H1 (cell line): ENCODE results near the gene TMEM203. TPM values are rescaled to one million over a fixed set of nuclear protein-coding genes. Genes with fewer than 3 reads are reported as not detected.

Experiments used
- CTCF ChIA-PET: fragments of 300-600 bp; sonication (Branson Sonifier 250); formaldehyde crosslinking; loops from one replicate; lab custom pipeline; 2021; ENCODE audit not compliant: partially characterized antibody; lab: Charles Lee
- POLR2A ChIA-PET: fragments of 300-600 bp; sonication (Branson Sonifier 250); formaldehyde crosslinking; loops from one replicate; lab custom pipeline; 2021; ENCODE audit warnings: inconsistent platforms; ENCODE audit not compliant: partially characterized antibody; lab: Charles Lee
- DNase-seq, 2 experiments: peaks; one replicate each; pipeline versions ENCODE4 v3.0.0 to v3.0.0-alpha.2; 2010 to 2022; ENCODE audit warnings: low spot score in 2 of 2, low read depth in 1 of 2, mixed read lengths in 1 of 2
- FAIRE-seq: peaks from 2 replicates; lab custom pipeline; 2011; peaks lifted over from hg19 to GRCh38; lab: Jason Lieb, UNC
- H2AFZ ChIP-seq: 2 replicates; pipeline ENCODE4 v1.8.1; 2012; ENCODE audit warnings: low read length, inconsistent platforms
- H2AK5ac ChIP-seq: 2 replicates; pipeline ENCODE4 v1.6.1; 2013; ENCODE audit warnings: low read depth, low read length
- H2BK120ac ChIP-seq: replicated peaks from 2 replicates; pipeline ENCODE3; 2013; ENCODE audit warnings: low read depth, low read length, inconsistent platforms
- H2BK12ac ChIP-seq: 2 replicates; pipeline ENCODE4 v1.6.1; 2013; ENCODE audit warnings: low read depth, low read length
- H2BK15ac ChIP-seq: 2 replicates; pipeline ENCODE4 v1.6.1; 2013; ENCODE audit warnings: low read length
- H2BK20ac ChIP-seq: 2 replicates; pipeline ENCODE4 v1.6.1; 2013; ENCODE audit warnings: low read length
- H2BK5ac ChIP-seq: 2 replicates; pipeline ENCODE4 v1.6.1; 2013; ENCODE audit warnings: low read depth, low read length
- H3K14ac ChIP-seq: 2 replicates; pipeline ENCODE4 v1.6.1; 2013; ENCODE audit warnings: inconsistent platforms; ENCODE audit not compliant: insufficient read length
- H3K18ac ChIP-seq: 2 replicates; pipeline ENCODE4 v1.6.1; 2013; ENCODE audit warnings: low read length; ENCODE audit errors: extremely low read depth
- H3K23ac ChIP-seq: 2 replicates; pipeline ENCODE4 v1.6.1; 2013; ENCODE audit warnings: inconsistent platforms; ENCODE audit not compliant: insufficient read length
- H3K23me2 ChIP-seq: 2 replicates; pipeline ENCODE4 v1.6.1; 2013; ENCODE audit warnings: low read depth, low read length
- H3K27ac ChIP-seq: 2 replicates; pipeline ENCODE4 v1.6.1; 2011; ENCODE audit warnings: low read depth, low read length, inconsistent platforms
- H3K27me3 ChIP-seq, 4 experiments: replicated peaks in 1 of 4; 1 replicate in 1 of 4; 2 replicates in 3 of 4; pipeline versions ENCODE4 v1.6.1 to v1.8.1; 2011 to 2013; ENCODE audit warnings: low read length in 3 of 4, mild to moderate bottlenecking in 3 of 4, inconsistent platforms in 2 of 4, mixed read lengths in 2 of 4, moderate library complexity in 1 of 4; ENCODE audit not compliant: control insufficient read depth in 3 of 4, insufficient read depth in 3 of 4; ENCODE audit errors: extremely low read depth in 1 of 4
- H3K36me3 ChIP-seq, 4 experiments: 2 replicates each; pipeline versions ENCODE4 v1.6.1 to v1.8.1; 2011 to 2013; ENCODE audit warnings: mild to moderate bottlenecking in 4 of 4, low read length in 3 of 4, moderate library complexity in 2 of 4, control low read depth in 1 of 4, inconsistent platforms in 1 of 4; ENCODE audit not compliant: insufficient read depth in 4 of 4, control insufficient read depth in 2 of 4
- H3K4ac ChIP-seq: replicated peaks from 2 replicates; pipeline ENCODE3; 2013; ENCODE audit warnings: low read length, low read depth, mixed read lengths, inconsistent platforms; ENCODE audit not compliant: insufficient read length
- H3K4me1 ChIP-seq, 4 experiments: replicated peaks in 1 of 4; 1 replicate in 1 of 4; 2 replicates in 3 of 4; pipeline versions ENCODE4 v1.6.1 to v1.8.1; 2011 to 2013; ENCODE audit warnings: low read length in 3 of 4, inconsistent platforms in 2 of 4, mixed read lengths in 1 of 4; ENCODE audit not compliant: insufficient read depth in 4 of 4, control insufficient read depth in 3 of 4
- H3K4me2 ChIP-seq, 2 experiments: 2 replicates each; pipeline versions ENCODE4 v1.6.1 to v1.8.1; 2011 to 2013; ENCODE audit warnings: low read depth in 2 of 2, low read length in 2 of 2, control low read depth in 1 of 2, inconsistent platforms in 1 of 2, mild to moderate bottlenecking in 1 of 2; ENCODE audit not compliant: insufficient read depth in 1 of 2
- H3K4me3 ChIP-seq, 4 experiments: fragments of 200-600, 300-600 bp in 1 of 4; sonication (generic), shearing (Covaris generic), sonication (Bioruptor Twin) in 1 of 4; 2 replicates each; pipeline versions ENCODE4 v1.5.1 to v1.8.1; 2011 to 2016; ENCODE audit warnings: low read length in 4 of 4, low read depth in 3 of 4, control low read depth in 2 of 4, inconsistent platforms in 2 of 4, mild to moderate bottlenecking in 2 of 4, mixed read lengths in 1 of 4, moderate library complexity in 1 of 4; ENCODE audit not compliant: insufficient read depth in 2 of 4; ENCODE audit errors: extremely low read depth in 1 of 4
- H3K56ac ChIP-seq: replicated peaks from 2 replicates; pipeline ENCODE3; 2013; ENCODE audit warnings: low read depth, mild to moderate bottlenecking, mixed read lengths, low read length, inconsistent platforms; ENCODE audit not compliant: insufficient read length
- H3K79me1 ChIP-seq: 2 replicates; pipeline ENCODE4 v1.6.1; 2013; ENCODE audit warnings: low read depth, low read length, control low read depth
- H3K79me2 ChIP-seq, 2 experiments: 2 replicates each; pipeline versions ENCODE4 v1.6.1 to v1.8.1; 2012 to 2013; ENCODE audit warnings: low read length in 2 of 2, mild to moderate bottlenecking in 2 of 2, inconsistent platforms in 1 of 2; ENCODE audit not compliant: insufficient read depth in 2 of 2, control insufficient read depth in 1 of 2
- H3K9ac ChIP-seq, 4 experiments: replicated peaks in 1 of 4; 1 replicate in 1 of 4; 2 replicates in 3 of 4; pipeline versions ENCODE4 v1.6.1 to v1.8.1; 2011 to 2013; ENCODE audit warnings: low read depth in 3 of 4, low read length in 3 of 4, control low read depth in 2 of 4, mild to moderate bottlenecking in 2 of 4, moderate library complexity in 2 of 4, inconsistent platforms in 1 of 4; ENCODE audit errors: extremely low read depth in 1 of 4
- H3K9me3 ChIP-seq, 2 experiments: 2 replicates each; pipeline versions ENCODE4 v1.6.1 to v1.8.1; 2012 to 2013; ENCODE audit warnings: mild to moderate bottlenecking in 2 of 2, moderate library complexity in 2 of 2, control low read depth in 1 of 2, inconsistent platforms in 1 of 2, low read depth in 1 of 2, low read length in 1 of 2, mixed read lengths in 1 of 2; ENCODE audit not compliant: insufficient read depth in 2 of 2
- H4K20me1 ChIP-seq, 2 experiments: replicated peaks in 1 of 2; 2 replicates each; pipeline versions ENCODE3 to v1.8.1; 2011 to 2013; ENCODE audit warnings: inconsistent platforms in 2 of 2, low read length in 2 of 2, mild to moderate bottlenecking in 1 of 2; ENCODE audit not compliant: insufficient read depth in 2 of 2, control insufficient read depth in 1 of 2
- H4K5ac ChIP-seq: 2 replicates; pipeline ENCODE4 v1.6.1; 2013; ENCODE audit warnings: low read length, low read depth, mixed read lengths, inconsistent platforms; ENCODE audit not compliant: insufficient read length
- H4K8ac ChIP-seq: 2 replicates; pipeline ENCODE4 v1.8.0; 2013; ENCODE audit warnings: mild to moderate bottlenecking, moderate library complexity, low read length, inconsistent platforms; ENCODE audit not compliant: insufficient read depth; ENCODE audit errors: extremely low read depth
- H4K91ac ChIP-seq: replicated peaks from 2 replicates; pipeline ENCODE3; 2013; ENCODE audit warnings: low read length, mixed read lengths, inconsistent platforms; ENCODE audit not compliant: insufficient read length
- ASH2L ChIP-seq: fragments of 200-600, 300-600 bp; sonication (generic); IDR thresholded peaks from one replicate; pipeline ENCODE4 v1.7.1; 2017; ENCODE audit warnings: low read length
- BCL11A ChIP-seq, 2 experiments: IDR thresholded peaks; one replicate each; pipeline ENCODE4 v1.6.1; 2011; ENCODE audit warnings: low read depth in 2 of 2, low read length in 2 of 2, mild to moderate bottlenecking in 2 of 2
- CREB1 ChIP-seq: IDR thresholded peaks from 2 replicates; pipeline ENCODE4 v1.6.1; 2012; ENCODE audit warnings: inconsistent platforms
- GABPA ChIP-seq: IDR thresholded peaks from 2 replicates; pipeline ENCODE4 v1.6.1; 2011; ENCODE audit warnings: mild to moderate bottlenecking, low read length, moderate library complexity, borderline replicate concordance; ENCODE audit not compliant: insufficient read depth
- PHF8 ChIP-seq: fragments of 200-600 bp; sonication (generic); conservative IDR thresholded peaks from 2 replicates; pipeline ENCODE4 v1.7.1; 2012; ENCODE audit warnings: low read depth, mild to moderate bottlenecking, inconsistent platforms, low read length, moderate library complexity
- POLR2A ChIP-seq, 2 experiments: IDR thresholded peaks; 1 replicate in 1 of 2; 2 replicates in 1 of 2; pipeline ENCODE4 v1.6.1; 2011; ENCODE audit warnings: low read depth in 2 of 2, low read length in 2 of 2, mild to moderate bottlenecking in 2 of 2; ENCODE audit errors: control extremely low read depth in 1 of 2
- SP1 ChIP-seq: IDR thresholded peaks from 2 replicates; pipeline ENCODE4 v1.6.1; 2011; ENCODE audit warnings: low read depth, low read length
- SUZ12 ChIP-seq: fragments of 200-600 bp; sonication (generic); IDR thresholded peaks from 2 replicates; pipeline ENCODE4 v1.6.1; 2012; ENCODE audit warnings: mild to moderate bottlenecking, inconsistent platforms, low read length, moderate library complexity, mixed read lengths
- TCF12 ChIP-seq: IDR thresholded peaks from 2 replicates; pipeline ENCODE4 v1.6.1; 2011; ENCODE audit warnings: low read depth, mild to moderate bottlenecking, low read length
- WGBS, 2 experiments: shearing (Covaris generic) in 1 of 2; methylation state at CpG; one replicate each; pipeline versions ENCODE4 v1.1.6 to v1.1.7; 2013 to 2015; ENCODE audit warnings: low lambda C conversion rate in 2 of 2, mixed read lengths in 2 of 2, inconsistent platforms in 1 of 2, low coverage in 1 of 2, missing lambda C conversion rate in 1 of 2; ENCODE audit not compliant: insufficient replicate concordance in 2 of 2, insufficient coverage in 1 of 2, insufficient read length in 1 of 2; ENCODE audit errors: extremely low coverage in 1 of 2, missing lambda C conversion rate in 1 of 2; 5-methylcytosine and 5-hydroxymethylcytosine counted together
- polyA plus RNA-seq, 7 experiments: library from polyadenylated mRNA; depleted of rRNA in 3 of 7; stranded (reverse) in 5 of 7; unstranded in 2 of 7; fragments of >200 nt in 5 of 7; fragments of 200-250 nt in 2 of 7; gene quantifications; 1 replicate in 5 of 7; 2 replicates in 1 of 7; 4 replicates in 1 of 7; pipeline versions ENCODE4 v1.2.1 to v1.2.3, GENCODE V29; 2011 to 2013; ENCODE audit warnings: missing spikeins in 2 of 7, mixed read lengths in 2 of 7
- total RNA-seq: library from RNA; stranded (reverse); fragmentation: NEBNext Ultra II Directional; extraction: Animal tissue kit (Norgen Biotek cat#: 25700); gene quantifications from 2 replicates; pipeline ENCODE4 v1.2.1, GENCODE V29; 2021

TMEM203 gene
- total and polyA plus RNA-seq, 2 of the 8 experiments (the other 6 are each of a cell fraction or from before 2014, with no cell fraction given): 44.1 to 57.1 TPM

DNA sequence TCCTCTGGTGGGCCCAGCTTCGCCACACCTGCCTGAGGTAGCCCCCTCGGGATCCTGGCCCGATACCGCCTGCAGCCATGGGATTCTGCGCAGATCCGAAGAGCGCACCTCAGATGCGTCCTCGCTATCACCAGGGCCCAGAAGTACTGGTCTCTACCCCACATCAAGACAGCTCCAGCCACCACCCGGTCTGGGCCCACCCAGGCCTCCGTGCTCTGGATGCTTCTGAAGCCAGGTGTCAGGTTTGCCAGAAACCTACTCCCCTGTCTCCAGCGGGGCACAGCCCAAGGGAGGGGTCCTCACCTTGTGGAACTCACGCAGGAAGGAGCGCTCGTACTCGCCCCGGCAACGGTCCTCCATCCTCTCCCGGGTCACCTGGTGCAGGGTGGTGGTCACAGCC is 19.5 kb downstream of the TMEM203 start:
- H3K9ac ChIP-seq: no peak overlapping the region
- peaks cover 0 to 30% of the 10 kb centered on the region in 2 experiments; a peak in 2 of 4 replicates for H3K79me2 ChIP-seq
- no peak overlapping the region for H2BK120ac ChIP-seq
- H3K23ac ChIP-seq: no peak overlapping the region
- H2BK12ac ChIP-seq: no peak overlapping the region
- H2AK5ac ChIP-seq: no peak overlapping the region
- H4K5ac ChIP-seq: no peak overlapping the region
- peaks cover 0 to 17% (median 6%) of the 10 kb centered on the region in 4 experiments; a peak in 5 of 7 replicates for H3K4me1 ChIP-seq
- H3K27me3 ChIP-seq: no peaks in the 10 kb centered on the region; a peak in 1 of 7 replicates
- no peak overlapping the region for H2BK5ac ChIP-seq
- H3K4me2 ChIP-seq: no peak overlapping the region
- POLR2A ChIA-PET: interaction anchor here (1.5 kb wide), 1 partner anchor 15 kb away, joined by 3 read pairs; the partner anchor contains the start of gene TPRN
- no peak overlapping the region for H2AFZ ChIP-seq
- no peak overlapping the region for H3K56ac ChIP-seq
- no peak overlapping the region for H3K27ac ChIP-seq
- H4K20me1 ChIP-seq: peaks cover 4 to 30% of the 10 kb centered on the region in 2 experiments
- 90% methylated on average over 19 of the region's 19 CpGs; no CpG with 5 or more reads in 1 of the 2 experiments for WGBS, 2 experiments
- no peak overlapping the region for H2BK20ac ChIP-seq
- peaks cover 3 to 28% (median 12%) of the 10 kb centered on the region in 4 experiments; a peak in 7 of 8 replicates for H3K36me3 ChIP-seq
- no peaks in the 10 kb centered on the region for H3K9me3 ChIP-seq
- no peak overlapping the region for H3K14ac ChIP-seq
- CTCF ChIA-PET: interaction anchor here (5.4 to 14.0 kb wide), 2 partner anchors 10 to 43 kb away, joined by 47 to 204 read pairs; partner anchors contain the start of genes CYSRT1, RNF208, RNF224 and SLC34A3
- no peak overlapping the region for H2BK15ac ChIP-seq
- H3K18ac ChIP-seq: no peak overlapping the region
- TF ChIP-seq PHF8 (no peak), TCF12 (no peak), BCL11A (IDR thresholded peaks at IDR 0.05; ENCODE audit: low read depth in 2 of 2, low read length in 2 of 2) (no peak), GABPA (no peak), ASH2L (no peak), POLR2A (IDR thresholded peaks at IDR 0.05; ENCODE audit: control extremely low read depth in 1 of 2, low read depth in 2 of 2, low read length in 2 of 2) (no peak), SUZ12 (no peak), CREB1 (no peak), SP1 (no peak)
- TF ChIP-seq, all 59 proteins: peak for 0
- no peak overlapping the region; the same call in 1 of the 2 replicates for H4K8ac ChIP-seq
- H4K91ac ChIP-seq: no peak overlapping the region
- H3K79me1 ChIP-seq: peaks cover 5% of the 10 kb centered on the region
- H3K23me2 ChIP-seq: peaks cover 8% of the 10 kb centered on the region; the same call in 1 of the 2 replicates
- H3K4me3 ChIP-seq: no peak overlapping the region
- no peak overlapping the region for H3K4ac ChIP-seq
- FAIRE-seq (no peak), DNase-seq (no peak)
